ENCODE data around the gene DNPH1. TPM values are rescaled to one million over a fixed set of nuclear protein-coding genes. Genes with fewer than 3 reads are reported as not detected.

Gene DNPH1
- total and polyA plus RNA-seq, 8 donors: 42.9 to 158 (median 109) TPM; not detected in 1

- no peaks in the 10 kb centered on the region for H3K4me1 ChIP-seq
- TF ChIP-seq POLR2AphosphoS5 (IDR thresholded peaks at IDR 0.05) (no peak), CTCF (IDR thresholded peaks at IDR 0.05) (no peak), POLR2A (IDR thresholded peaks at IDR 0.05) (no peak), EP300 (IDR thresholded peaks at IDR 0.05) (no peak)
- WGBS, 5 donors: 85 to 90% (median 89%) methylated on average over 5 of the region's 5 CpGs
- no peak for DNase-seq
- peaks cover 24 to 89% (median 70%) of the 10 kb centered on the region in 4 donors for H3K36me3 ChIP-seq
- H3K4me3 ChIP-seq: no peak overlapping the region
- intact Hi-C loops (cut with DNase I; ENCODE audit: low total_unique reads): no loop called here
- no peak overlapping the region for H3K27ac ChIP-seq
- H3K9me3 ChIP-seq: no peaks in the 10 kb centered on the region
- H3K27me3 ChIP-seq: no peaks in the 10 kb centered on the region
Measured at GRCh38 chr6:43202451-43202850, 26.8 kb downstream of the DNPH1 start.

- H3K27ac ChIP-seq: no peak overlapping the region
- no peak for TF ChIP-seq POLR2A (IDR thresholded peaks at IDR 0.05)
- no peak for TF ChIP-seq EP300 (IDR thresholded peaks at IDR 0.05)
- no peaks in the 10 kb centered on the region for H3K9me3 ChIP-seq
- 91 to 99% (median 94%) methylated on average over 6 of the region's 6 CpGs for WGBS, 5 donors
- H3K4me3 ChIP-seq: no peak overlapping the region
- no peaks in the 10 kb centered on the region for H3K27me3 ChIP-seq
- intact Hi-C loops (cut with DNase I; ENCODE audit: low total_unique reads): no loop called here
- DNase-seq: no peak
- H3K36me3 ChIP-seq: peaks cover 30 to 92% (median 80%) of the 10 kb centered on the region in 4 donors
- H3K4me1 ChIP-seq: no peaks in the 10 kb centered on the region
Measured at GRCh38 chr6:43200541-43200940, 28.7 kb downstream of the DNPH1 start.

- intact Hi-C loops (cut with DNase I; ENCODE audit: low total_unique reads): no loop called here
- H3K27ac ChIP-seq: no peak overlapping the region
- H3K4me1 ChIP-seq: no peaks in the 10 kb centered on the region
- no peaks in the 10 kb centered on the region for H3K27me3 ChIP-seq
- no peak for TF ChIP-seq POLR2AphosphoS5 (IDR thresholded peaks at IDR 0.05)
- no peaks in the 10 kb centered on the region for H3K9me3 ChIP-seq
- 85 to 92% (median 89%) methylated on average over 6 of the region's 6 CpGs for WGBS, 5 donors
- H3K36me3 ChIP-seq: peaks cover 29 to 92% (median 80%) of the 10 kb centered on the region in 4 donors
- H3K4me3 ChIP-seq: no peak overlapping the region
- DNase-seq: no peak
Measured at GRCh38 chr6:43199912-43200311, 29.4 kb downstream of the DNPH1 start.

- intact Hi-C loops (cut with DNase I; ENCODE audit: low total_unique reads): no loop called here
- H3K27me3 ChIP-seq: no peaks in the 10 kb centered on the region
- TF ChIP-seq POLR2AphosphoS5 (IDR thresholded peaks at IDR 0.05): no peak
- no peak for TF ChIP-seq CTCF (IDR thresholded peaks at IDR 0.05)
- no peak for TF ChIP-seq EP300 (IDR thresholded peaks at IDR 0.05)
- no peak for TF ChIP-seq POLR2A (IDR thresholded peaks at IDR 0.05)
- no peaks in the 10 kb centered on the region for H3K9me3 ChIP-seq
- H3K4me1 ChIP-seq: no peaks in the 10 kb centered on the region
- DNase-seq: no peak
- 80 to 92% (median 91%) methylated on average over 5 of the region's 5 CpGs for WGBS, 5 donors
- H3K4me3 ChIP-seq: no peak overlapping the region
- no peak overlapping the region for H3K27ac ChIP-seq
- H3K36me3 ChIP-seq: peaks cover 21 to 98% (median 97%) of the 10 kb centered on the region in 4 donors
Measured at GRCh38 chr6:43196337-43196736, 32.9 kb downstream of the DNPH1 start.

GRCh38 chr6:43193929-43194328, 35.4 kb downstream of the DNPH1 start:
- DNase-seq: no peak
- WGBS, 5 donors: 89 to 96% (median 93%) methylated on average over 5 of the region's 5 CpGs
- H3K36me3 ChIP-seq: peaks cover 13 to 92% (median 89%) of the 10 kb centered on the region in 4 donors

GRCh38 chr6:43192911-43193310, 36.4 kb downstream of the DNPH1 start:
- TF ChIP-seq CTCF (IDR thresholded peaks at IDR 0.05) (no peak), EP300 (IDR thresholded peaks at IDR 0.05) (no peak), POLR2AphosphoS5 (IDR thresholded peaks at IDR 0.05) (no peak), POLR2A (IDR thresholded peaks at IDR 0.05) (no peak)
- no peaks in the 10 kb centered on the region for H3K9me3 ChIP-seq
- WGBS, 5 donors: 95 to 98% (median 95%) methylated on average over 8 to 9 of the region's 9 CpGs
- DNase-seq: no peak
- intact Hi-C loops (cut with DNase I; ENCODE audit: low total_unique reads): no loop called here
- no peaks in the 10 kb centered on the region for H3K4me1 ChIP-seq
- peaks cover 16 to 92% (median 89%) of the 10 kb centered on the region in 4 donors for H3K36me3 ChIP-seq
- H3K27me3 ChIP-seq: no peaks in the 10 kb centered on the region
- H3K4me3 ChIP-seq: no peak overlapping the region
- no peak overlapping the region for H3K27ac ChIP-seq

More at GRCh38 chr6:43193929-43194328, 35.4 kb downstream of the DNPH1 start:
- intact Hi-C loops (cut with DNase I; ENCODE audit: low total_unique reads): no loop called here
- TF ChIP-seq POLR2A (IDR thresholded peaks at IDR 0.05): no peak
- Histone ChIP-seq H3K4me1 (no peaks in the 10 kb centered on the region), H3K27ac (no peak overlapping the region), H3K9me3 (no peaks in the 10 kb centered on the region), H3K27me3 (no peaks in the 10 kb centered on the region), H3K4me3 (no peak overlapping the region)
